ENCODE measurements around the gene CFAP46.

The CFAP46 gene

GRCh38 chr10:132879408-132880127, 62.8 kb downstream of the CFAP46 start:
- DNase-seq: no peak

- DNase-seq: no peak
Measured at GRCh38 chr10:132878730-132879407, 63.5 kb downstream of the CFAP46 start.

- no peak for DNase-seq
Measured at GRCh38 chr10:132878091-132878729, 64.2 kb downstream of the CFAP46 start.

GRCh38 chr10:132877473-132877872, 64.9 kb downstream of the CFAP46 start:
- no peak for DNase-seq

GRCh38 chr10:132876993-132877431, 65.4 kb downstream of the CFAP46 start:
- DNase-seq: no peak

- DNase-seq: no peak
Measured at GRCh38 chr10:132876131-132876860, 66.1 kb downstream of the CFAP46 start.

GRCh38 chr10:132875435-132875834, 66.9 kb downstream of the CFAP46 start:
- no peak for DNase-seq

- DNase-seq: no peak
Measured at GRCh38 chr10:132873395-132873794, 69.0 kb downstream of the CFAP46 start.

- DNase-seq: no peak
Measured at GRCh38 chr10:132872658-132873057, 69.7 kb downstream of the CFAP46 start.

- DNase-seq: no peak
Measured at GRCh38 chr10:132870426-132870825, 71.9 kb downstream of the CFAP46 start.

GRCh38 chr10:132869621-132870020, 72.7 kb downstream of the CFAP46 start:
- DNase-seq: no peak

GRCh38 chr10:132868995-132869394, 73.4 kb downstream of the CFAP46 start:
- no peak for DNase-seq

- DNase-seq: no peak
Measured at GRCh38 chr10:132867801-132868644, 74.3 kb downstream of the CFAP46 start.

- DNase-seq: no peak
Measured at GRCh38 chr10:132866601-132867381, 75.6 kb downstream of the CFAP46 start.

GRCh38 chr10:132865851-132866600, 76.3 kb downstream of the CFAP46 start:
- DNase-seq: no peak

GRCh38 chr10:132865171-132865631, 77.2 kb downstream of the CFAP46 start:
- no peak for DNase-seq

- no peak for DNase-seq
Measured at GRCh38 chr10:132862485-132863420, 79.6 kb downstream of the CFAP46 start.

- no peak for DNase-seq
Measured at GRCh38 chr10:132861884-132862461, 80.4 kb downstream of the CFAP46 start.

- no peak for DNase-seq
Measured at GRCh38 chr10:132861116-132861691, 81.2 kb downstream of the CFAP46 start.
